GM12878 (cell line): ENCODE data around the gene COQ10B. TPM values are rescaled to one million over a fixed set of nuclear protein-coding genes. Genes with fewer than 3 reads are reported as not detected.
A peak's percentile ranks its signal among the peaks of the same experiment; 100 is the strongest.

Experiments used
- ATF7 ChIP-seq: fragments of 450-650 bp; IDR thresholded peaks from 2 replicates; pipeline ENCODE4 v1.6.1; 2016; ENCODE audit warnings: low read depth, mild to moderate bottlenecking
- JUND ChIP-seq: IDR thresholded peaks from 2 replicates; pipeline ENCODE4 v1.6.1; 2012; ENCODE audit warnings: low read depth, mild to moderate bottlenecking, low read length, improper control_type of control experiment, moderate library complexity
- MXI1 ChIP-seq: fragments of 150-350 bp; IDR thresholded peaks from 2 replicates; pipeline ENCODE4 v1.6.1; 2011; ENCODE audit warnings: low read depth, mild to moderate bottlenecking, inconsistent platforms, low read length, improper control_type of control experiment
- SIN3A ChIP-seq: IDR thresholded peaks from 2 replicates; pipeline ENCODE4 v1.6.1; 2012; ENCODE audit warnings: low read depth, low read length, improper control_type of control experiment
- SMC3 ChIP-seq: IDR thresholded peaks from 2 replicates; pipeline ENCODE4 v1.6.1; 2011; ENCODE audit warnings: low read length, improper control_type of control experiment, borderline replicate concordance
- TAF1 ChIP-seq: IDR thresholded peaks from 2 replicates; pipeline ENCODE4 v1.6.1; 2011; ENCODE audit warnings: mild to moderate bottlenecking, low read depth, low read length, borderline replicate concordance
- TCF12 ChIP-seq: IDR thresholded peaks from 2 replicates; pipeline ENCODE4 v1.6.1; 2011; ENCODE audit warnings: low read depth, mild to moderate bottlenecking, low read length
- polyA plus RNA-seq, 11 experiments: library from polyadenylated mRNA; depleted of rRNA in 4 of 11; unstranded in 6 of 11; stranded (reverse) in 5 of 11; fragments of >200 nt; fragmentation: Nextera tagmentation in 4 of 11; fragmentation: Illumina TruSeq in 1 of 11; extraction: Ambion mirVana in 4 of 11; extraction: Trizol in 1 of 11; gene quantifications; 1 replicate in 1 of 11; 2 replicates in 10 of 11; pipeline versions ENCODE4 v1.2.1 to v1.2.3, GENCODE V29; 2011 to 2016; ENCODE audit warnings: inconsistent platforms in 2 of 11, missing spikeins in 2 of 11, low read depth in 1 of 11
- total RNA-seq, 4 experiments: library from RNA; depleted of rRNA in 3 of 4; stranded (reverse); fragments of >200 nt in 3 of 4; fragmentation: Illumina TruSeq in 1 of 4; extraction: Trizol in 1 of 4; gene quantifications; 2 replicates each; pipeline versions ENCODE4 v1.2.1 to v1.2.3, GENCODE V29; 2013 to 2021
- TF ChIP-seq, protein P1 (sequence below): fragments of 450-650 bp; IDR thresholded peaks from 2 replicates; pipeline ENCODE4 v1.6.1; 2018; ENCODE audit warnings: borderline replicate concordance, mild to moderate bottlenecking; ENCODE audit not compliant: partially characterized antibody
- TF ChIP-seq, protein P2 (sequence below): fragments of 450-650 bp; IDR thresholded peaks from 2 replicates; pipeline ENCODE4 v1.6.1; 2018; ENCODE audit warnings: mild to moderate bottlenecking, low read depth, moderate library complexity; ENCODE audit not compliant: partially characterized antibody

Gene COQ10B
- total and polyA plus RNA-seq, 10 of the 15 experiments (the other 5 are each of a cell fraction or from before 2014, with no cell fraction given) = 3.6 to 23.2 (median 13.2) TPM

DNA sequence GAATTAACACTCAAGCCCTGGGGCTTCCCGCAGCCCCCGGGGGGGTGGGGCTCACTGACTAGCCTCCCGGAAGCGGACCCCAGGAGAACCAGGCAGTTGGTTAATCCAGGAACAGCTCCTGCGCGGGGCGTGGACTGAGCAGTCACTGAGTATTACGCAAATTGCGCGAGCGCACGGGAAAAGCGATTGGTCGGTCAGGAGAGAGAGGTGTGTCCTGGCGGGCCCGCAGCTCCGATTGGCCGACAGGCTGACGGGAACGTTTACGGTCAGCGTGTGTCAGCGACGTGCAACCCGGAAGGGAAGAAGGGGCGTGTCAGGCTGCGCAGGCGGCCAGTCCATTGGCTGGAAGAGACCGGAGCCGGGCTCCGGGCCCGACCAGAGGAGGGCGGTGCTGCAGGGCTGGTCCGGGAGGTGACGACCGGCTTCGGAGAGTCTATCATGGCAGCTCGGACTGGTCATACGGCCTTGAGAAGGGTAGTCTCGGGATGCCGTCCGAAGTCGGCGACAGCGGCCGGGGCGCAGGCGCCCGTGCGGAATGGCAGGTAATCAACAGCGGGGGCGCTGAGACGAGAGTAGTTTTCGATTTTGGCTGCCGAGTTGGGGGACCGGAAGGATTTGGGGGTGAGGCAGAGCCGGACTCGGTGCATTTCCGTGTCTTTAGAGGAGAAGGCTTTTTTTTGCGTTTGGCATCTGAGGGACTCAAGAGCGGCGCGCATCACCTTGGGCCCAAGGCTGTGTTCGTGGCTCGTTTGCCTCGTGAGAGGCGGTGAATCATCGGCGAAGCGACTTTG, at the start of gene COQ10B (continued):
- TF ChIP-seq SIN3A (peak; percentile 34), JUND (no peak), TCF12 (no peak; the same call in 1 of the 2 replicates), ATF7 (no peak; the same call in 1 of the 2 replicates), SMC3 (no peak), MXI1 (peak; percentile 78), TAF1 (peak; percentile 74)
- TF ChIP-seq, protein P1, sequence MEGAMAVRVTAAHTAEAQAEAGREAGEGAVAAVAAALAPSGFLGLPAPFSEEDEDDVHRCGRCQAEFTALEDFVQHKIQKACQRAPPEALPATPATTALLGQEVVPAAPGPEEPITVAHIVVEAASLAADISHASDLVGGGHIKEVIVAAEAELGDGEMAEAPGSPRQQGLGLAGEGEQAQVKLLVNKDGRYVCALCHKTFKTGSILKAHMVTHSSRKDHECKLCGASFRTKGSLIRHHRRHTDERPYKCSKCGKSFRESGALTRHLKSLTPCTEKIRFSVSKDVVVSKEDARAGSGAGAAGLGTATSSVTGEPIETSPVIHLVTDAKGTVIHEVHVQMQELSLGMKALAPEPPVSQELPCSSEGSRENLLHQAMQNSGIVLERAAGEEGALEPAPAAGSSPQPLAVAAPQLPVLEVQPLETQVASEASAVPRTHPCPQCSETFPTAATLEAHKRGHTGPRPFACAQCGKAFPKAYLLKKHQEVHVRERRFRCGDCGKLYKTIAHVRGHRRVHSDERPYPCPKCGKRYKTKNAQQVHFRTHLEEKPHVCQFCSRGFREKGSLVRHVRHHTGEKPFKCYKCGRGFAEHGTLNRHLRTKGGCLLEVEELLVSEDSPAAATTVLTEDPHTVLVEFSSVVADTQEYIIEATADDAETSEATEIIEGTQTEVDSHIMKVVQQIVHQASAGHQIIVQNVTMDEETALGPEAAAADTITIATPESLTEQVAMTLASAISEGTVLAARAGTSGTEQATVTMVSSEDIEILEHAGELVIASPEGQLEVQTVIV = peak; percentile 87
- TF ChIP-seq, protein P2, sequence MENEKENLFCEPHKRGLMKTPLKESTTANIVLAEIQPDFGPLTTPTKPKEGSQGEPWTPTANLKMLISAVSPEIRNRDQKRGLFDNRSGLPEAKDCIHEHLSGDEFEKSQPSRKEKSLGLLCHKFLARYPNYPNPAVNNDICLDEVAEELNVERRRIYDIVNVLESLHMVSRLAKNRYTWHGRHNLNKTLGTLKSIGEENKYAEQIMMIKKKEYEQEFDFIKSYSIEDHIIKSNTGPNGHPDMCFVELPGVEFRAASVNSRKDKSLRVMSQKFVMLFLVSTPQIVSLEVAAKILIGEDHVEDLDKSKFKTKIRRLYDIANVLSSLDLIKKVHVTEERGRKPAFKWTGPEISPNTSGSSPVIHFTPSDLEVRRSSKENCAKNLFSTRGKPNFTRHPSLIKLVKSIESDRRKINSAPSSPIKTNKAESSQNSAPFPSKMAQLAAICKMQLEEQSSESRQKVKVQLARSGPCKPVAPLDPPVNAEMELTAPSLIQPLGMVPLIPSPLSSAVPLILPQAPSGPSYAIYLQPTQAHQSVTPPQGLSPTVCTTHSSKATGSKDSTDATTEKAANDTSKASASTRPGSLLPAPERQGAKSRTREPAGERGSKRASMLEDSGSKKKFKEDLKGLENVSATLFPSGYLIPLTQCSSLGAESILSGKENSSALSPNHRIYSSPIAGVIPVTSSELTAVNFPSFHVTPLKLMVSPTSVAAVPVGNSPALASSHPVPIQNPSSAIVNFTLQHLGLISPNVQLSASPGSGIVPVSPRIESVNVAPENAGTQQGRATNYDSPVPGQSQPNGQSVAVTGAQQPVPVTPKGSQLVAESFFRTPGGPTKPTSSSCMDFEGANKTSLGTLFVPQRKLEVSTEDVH = no peak
